A549 (cell line): ENCODE data around the gene WNT7A. TPM values are rescaled to one million over a fixed set of nuclear protein-coding genes. Genes with fewer than 3 reads are reported as not detected.

Experiments
- ATAC-seq, 2 experiments: fragments of 200-7000 bp in 1 of 2; fragments of >200 bp in 1 of 2; cut with Nextera tagmentation in 1 of 2; cut with Tn5 transposase in 1 of 2; 3 replicates each; pipeline versions ENCODE4 v1.8.0 to v1.9.1; 2018 to 2020; ENCODE audit warnings: mild to moderate bottlenecking in 1 of 2, moderate library complexity in 1 of 2
- CTCF ChIA-PET: fragments of 300-600 bp; sonication (Branson Sonifier 250); formaldehyde crosslinking; extraction: SDS; loops from one replicate; lab custom pipeline; 2021; ENCODE audit warnings: antibody characterized with exemption, inconsistent platforms; lab: Yijun Ruan, JAX
- POLR2A ChIA-PET: fragments of 350-600 bp; formaldehyde crosslinking; extraction: SDS; loops from one replicate; lab custom pipeline; 2021; ENCODE audit warnings: antibody characterized with exemption, inconsistent platforms; lab: Yijun Ruan, JAX
- DNase-seq, 2 experiments: peaks; one replicate each; pipeline versions ENCODE4 v3.0.0 to v3.0.0-alpha.2; 2011 to 2016; ENCODE audit warnings: low read depth in 1 of 2, low spot score in 1 of 2
- FAIRE-seq: peaks from 2 replicates; lab custom pipeline; 2011; peaks lifted over from hg19 to GRCh38; lab: Jason Lieb, UNC
- H3K27ac ChIP-seq, 2 experiments: fragments of >200 bp; sonication (Bioruptor Twin); formaldehyde crosslinking; 3 replicates each; pipeline ENCODE4 v1.5.1; 2016 to 2017
- H3K4me1 ChIP-seq: fragments of >200 bp; sonication (Bioruptor Twin); formaldehyde crosslinking; 3 replicates; pipeline ENCODE4 v1.6.1; 2016
- H3K4me2 ChIP-seq: fragments of >200 bp; sonication (Bioruptor Twin); formaldehyde crosslinking; 3 replicates; pipeline ENCODE4 v1.6.1; 2016
- H3K4me3 ChIP-seq: fragments of >200 bp; sonication (Bioruptor Twin); formaldehyde crosslinking; 3 replicates; pipeline ENCODE4 v1.5.1; 2016
- H3K9me3 ChIP-seq: fragments of >200 bp; sonication (Bioruptor Twin); formaldehyde crosslinking; 3 replicates; pipeline ENCODE4 v1.6.1; 2016
- ATOH8 ChIP-seq: fragments of 250-450 bp; sonication (Bioruptor Pico); IDR thresholded peaks from 2 replicates; pipeline ENCODE4 v1.5.0; 2020; ENCODE audit warnings: low read depth, mild to moderate bottlenecking, moderate library complexity
- CBX2 ChIP-seq: fragments of 200-600 bp; sonication (generic); IDR thresholded peaks from 2 replicates; pipeline ENCODE4 v1.6.1; 2016; ENCODE audit warnings: low read depth, mild to moderate bottlenecking, borderline replicate concordance
- CBX8 ChIP-seq: fragments of 200-600 bp; sonication (generic); IDR thresholded peaks from 2 replicates; pipeline ENCODE4 v1.6.1; 2016
- CEBPB ChIP-seq, 2 experiments: fragments of >200 bp in 1 of 2; sonication (Bioruptor Twin) in 1 of 2; formaldehyde crosslinking in 1 of 2; IDR thresholded peaks; 2 replicates each; pipeline ENCODE4 v1.6.1; 2012 to 2016
- CHD2 ChIP-seq: fragments of 150-350 bp; IDR thresholded peaks from 2 replicates; pipeline ENCODE4 v1.6.1; 2014; ENCODE audit warnings: low read length; ENCODE audit not compliant: partially characterized antibody
- CTCF ChIP-seq: fragments of >200 bp; sonication (Bioruptor Twin); formaldehyde crosslinking; IDR thresholded peaks from 3 replicates; pipeline ENCODE4 v1.5.1; 2016
- EHMT2 ChIP-seq: fragments of 200-600 bp; sonication (generic); IDR thresholded peaks from 2 replicates; pipeline ENCODE4 v1.6.1; 2016; ENCODE audit warnings: antibody characterized with exemption, low read depth, mild to moderate bottlenecking, moderate library complexity
- EP300 ChIP-seq, 2 experiments: fragments of >200 bp; sonication (Bioruptor Twin); formaldehyde crosslinking; IDR thresholded peaks; 2 replicates in 1 of 2; 3 replicates in 1 of 2; pipeline ENCODE4 v1.6.1; 2016 to 2017
- ESRRA ChIP-seq: fragments of 150-350 bp; IDR thresholded peaks from 2 replicates; pipeline ENCODE4 v1.6.1; 2014; ENCODE audit warnings: mild to moderate bottlenecking, low read length, borderline replicate concordance
- FOSB ChIP-seq: fragments of 250-450 bp; sonication (Bioruptor Pico); IDR thresholded peaks from 2 replicates; pipeline ENCODE4 v1.5.0; 2020; ENCODE audit warnings: mild to moderate bottlenecking, moderate library complexity
- HDAC2 ChIP-seq: fragments of 200-600 bp; sonication (generic); IDR thresholded peaks from 2 replicates; pipeline ENCODE4 v1.6.1; 2016
- HEYL ChIP-seq: fragments of 250-450 bp; sonication (Bioruptor Pico); IDR thresholded peaks from 2 replicates; pipeline ENCODE4 v1.8.0; 2021; ENCODE audit warnings: mild to moderate bottlenecking, moderate library complexity
- HMGXB4 ChIP-seq: fragments of 250-450 bp; sonication (Bioruptor Pico); IDR thresholded peaks from 2 replicates; pipeline ENCODE4 v1.5.0; 2021; ENCODE audit warnings: mild to moderate bottlenecking, moderate library complexity, borderline replicate concordance
- HOXA7 ChIP-seq: fragments of 250-450 bp; sonication (Bioruptor Pico); IDR thresholded peaks from 2 replicates; pipeline ENCODE4 v1.5.0; 2020; ENCODE audit warnings: mild to moderate bottlenecking, moderate library complexity
- JUN ChIP-seq, 2 experiments: fragments of >200 bp; sonication (Bioruptor Twin); formaldehyde crosslinking; IDR thresholded peaks; 2 replicates in 1 of 2; 3 replicates in 1 of 2; pipeline ENCODE4 v1.6.1; 2016 to 2017
- MAFK ChIP-seq: fragments of 450-650 bp; IDR thresholded peaks from 2 replicates; pipeline ENCODE4 v1.6.1; 2014; ENCODE audit not compliant: partially characterized antibody
- NFE2L2 ChIP-seq: fragments of 150-350 bp; conservative IDR thresholded peaks from 2 replicates; pipeline ENCODE4 v1.6.1; 2014; ENCODE audit warnings: low read length
- PBX3 ChIP-seq: IDR thresholded peaks from 2 replicates; pipeline ENCODE4 v1.6.1; 2012
- RARB ChIP-seq: fragments of 250-450 bp; sonication (Bioruptor Pico); IDR thresholded peaks from 2 replicates; pipeline ENCODE4 v1.8.0; 2021; ENCODE audit warnings: mild to moderate bottlenecking, moderate library complexity
- REST ChIP-seq: fragments of 200-600 bp; sonication (generic); IDR thresholded peaks from 2 replicates; pipeline ENCODE4 v1.6.1; 2016; ENCODE audit warnings: antibody characterized with exemption, mild to moderate bottlenecking, moderate library complexity
- RFX5 ChIP-seq: fragments of 450-650 bp; IDR thresholded peaks from 2 replicates; pipeline ENCODE4 v1.7.1; 2014; ENCODE audit warnings: antibody characterized with exemption, mild to moderate bottlenecking, moderate library complexity
- RNF2 ChIP-seq: fragments of 200-600 bp; sonication (generic); IDR thresholded peaks from 2 replicates; pipeline ENCODE4 v1.6.1; 2016; ENCODE audit warnings: low read depth, mild to moderate bottlenecking, antibody characterized with exemption, moderate library complexity, borderline replicate concordance
- SREBF2 ChIP-seq: fragments of 450-650 bp; IDR thresholded peaks from 2 replicates; pipeline ENCODE4 v1.6.1; 2014; ENCODE audit warnings: mild to moderate bottlenecking, moderate library complexity
- ZFP36 ChIP-seq: fragments of 450-650 bp; IDR thresholded peaks from 2 replicates; pipeline ENCODE4 v1.6.1; 2014; ENCODE audit warnings: borderline replicate concordance; ENCODE audit not compliant: partially characterized antibody
- WGBS: methylation state at CpG from one replicate; pipeline ENCODE4 v1.1.6; 2017; ENCODE audit errors: missing lambda C conversion rate; 5-methylcytosine and 5-hydroxymethylcytosine counted together
- polyA plus RNA-seq, 4 experiments: library from polyadenylated mRNA; depleted of rRNA in 3 of 4; stranded (reverse); fragments of >200 nt; fragmentation: RNase III in 1 of 4; extraction: RNeasy Plus Mini Kit Qiagen cat#74134 plus additional on column Dnase treatment in 1 of 4; gene quantifications; 2 replicates in 3 of 4; 3 replicates in 1 of 4; pipeline ENCODE4 v1.2.3, GENCODE V29; 2011 to 2017

WNT7A gene
- polyA plus RNA-seq, 2 of the 4 experiments (the other 2 are of a cell fraction) = 0.03 TPM

GRCh38 chr3:13840456-13840855 lies 39.4 kb downstream of the WNT7A start:
- WGBS = 34% methylated on average over 2 of the region's 2 CpGs
- TF ChIP-seq FOSB (CRISPR knock-in tag) (no peak), NFE2L2 (no peak), ATOH8 (CRISPR knock-in tag) (no peak), EP300 (IDR thresholded peaks at IDR 0.05) (no peak), REST (no peak), EHMT2 (no peak), HDAC2 (no peak), HEYL (no peak), CTCF (no peak), ESRRA (no peak), CBX2 (no peak)
- TF ChIP-seq, all 56 proteins: peak for 0
- ChIA-PET CTCF (interaction anchor here (1.3 kb wide), 1 partner anchor 344 kb away, joined by 3 read pairs; no protein-coding TSS in a partner anchor), POLR2A (no interaction called here)
- no peak overlapping the region for H3K27ac ChIP-seq
- no peaks in the 10 kb centered on the region for H3K9me3 ChIP-seq
- H3K4me2 ChIP-seq = no peak overlapping the region
- H3K4me3 ChIP-seq = no peak overlapping the region
- DNase-seq (no peak), ATAC-seq (no peak), FAIRE-seq (no peak)
- H3K4me1 ChIP-seq = no peaks in the 10 kb centered on the region

GRCh38 chr3:13839726-13840340 lies 40.0 kb downstream of the WNT7A start:
- H3K27ac ChIP-seq = no peak overlapping the region

More at GRCh38 chr3:13839726-13840340, 40.0 kb downstream of the WNT7A start:
- Histone ChIP-seq H3K4me1 (no peaks in the 10 kb centered on the region), H3K9me3 (no peaks in the 10 kb centered on the region), H3K4me3 (no peak overlapping the region), H3K4me2 (no peak overlapping the region)
- TF ChIP-seq HMGXB4 (CRISPR knock-in tag) = no peak
- no peak for TF ChIP-seq HDAC2
- no peak for TF ChIP-seq EHMT2
- no peak for TF ChIP-seq SREBF2
- TF ChIP-seq PBX3 = no peak
- TF ChIP-seq CHD2 = no peak
- no peak for TF ChIP-seq RARB
- no peak for TF ChIP-seq RNF2
- TF ChIP-seq MAFK = no peak
- TF ChIP-seq CEBPB (IDR thresholded peaks at IDR 0.05) = no peak
- TF ChIP-seq CBX2 = no peak
- no peak for TF ChIP-seq ZFP36
- no peak for TF ChIP-seq CBX8
- TF ChIP-seq HOXA7 (CRISPR knock-in tag) = no peak
- TF ChIP-seq RFX5 = no peak
- TF ChIP-seq JUN (IDR thresholded peaks at IDR 0.05) = no peak
- ChIA-PET CTCF (no interaction called here), POLR2A (no interaction called here)
- FAIRE-seq = no peak
- ATAC-seq = no peak
- 43% methylated on average over 5 of the region's 5 CpGs for WGBS
- DNase-seq = no peak
